Kidney (tissue), 14 donors: ENCODE measurements around the gene PPARA. TPM values are rescaled to one million over a fixed set of nuclear protein-coding genes. Genes with fewer than 3 reads are reported as not detected.

Experiments
- DNase-seq, 5 donors: peaks; one replicate each; pipeline ENCODE4 v3.0.0-alpha.2; 2013 to 2020
- FAIRE-seq: peaks from 2 replicates; lab custom pipeline; 2012; peaks lifted over from hg19 to GRCh38; lab: Jason Lieb, UNC
- H3K27ac ChIP-seq, 2 donors: one replicate each; pipeline ENCODE4 v1.7.0; 2013; ENCODE audit warnings: low read depth in 2 of 2, low read length in 2 of 2, inconsistent platforms in 1 of 2
- H3K27me3 ChIP-seq: one replicate; pipeline ENCODE4 v1.7.1; 2013; ENCODE audit warnings: low read length, inconsistent platforms; ENCODE audit not compliant: control insufficient read depth, insufficient read depth
- H3K36me3 ChIP-seq, 3 donors: one replicate each; pipeline versions ENCODE4 v1.7.0 to v1.7.1; 2013; ENCODE audit warnings: low read length in 3 of 3, control low read depth in 1 of 3, inconsistent platforms in 1 of 3; ENCODE audit not compliant: insufficient read depth in 3 of 3, control insufficient read depth in 2 of 3
- H3K4me1 ChIP-seq, 3 donors: one replicate each; pipeline versions ENCODE4 v1.7.0 to v1.7.1; 2013; ENCODE audit warnings: low read length in 3 of 3, inconsistent platforms in 1 of 3, low read depth in 1 of 3; ENCODE audit not compliant: control insufficient read depth in 2 of 3, insufficient read depth in 2 of 3
- H3K4me3 ChIP-seq, 3 donors: one replicate each; pipeline versions ENCODE4 v1.7.0 to v1.8.1; 2013; ENCODE audit warnings: low read length in 3 of 3, control low read depth in 1 of 3, inconsistent platforms in 1 of 3
- H3K9ac ChIP-seq, 3 donors: one replicate each; pipeline versions ENCODE4 v1.7.0 to v1.7.1; 2013; ENCODE audit warnings: low read length in 3 of 3, control low read depth in 1 of 3, inconsistent platforms in 1 of 3
- H3K9me3 ChIP-seq, 3 donors: one replicate each; pipeline versions ENCODE4 v1.7.0 to v1.7.1; 2013; ENCODE audit warnings: low read length in 3 of 3, control low read depth in 1 of 3, inconsistent platforms in 1 of 3; ENCODE audit not compliant: control insufficient read depth in 2 of 3, insufficient read depth in 1 of 3
- CTCF ChIP-seq: IDR thresholded peaks from 3 replicates; pipeline ENCODE4 v1.5.1; 2012; ENCODE audit warnings: mild to moderate bottlenecking, moderate library complexity, borderline replicate concordance; ENCODE audit not compliant: insufficient read depth; ENCODE audit errors: extremely low read depth
- intact Hi-C: fragments of 100-400 bp; cut with DNase I; formaldehyde crosslinking; loops from one replicate; pipeline ENCODE4 v1.11.1; 2022
- polyA plus RNA-seq: library from polyadenylated mRNA; stranded (reverse); fragments of 350-450 nt; fragmentation: Illumina TruSeq; extraction: RNeasy Lipid Tissue Mini Kit (QIAGEN cat#74804); gene quantifications from one replicate; pipeline ENCODE4 v1.2.3, GENCODE V29; 2014; ENCODE audit warnings: low read depth, low replicate concordance; ENCODE audit not compliant: insufficient read depth
- total RNA-seq: library from RNA; stranded (reverse); fragmentation: NEBNext Ultra II Directional; extraction: Animal tissue kit (Norgen Biotek cat#: 25700); gene quantifications from one replicate; pipeline ENCODE4 v1.2.1, GENCODE V29; 2021
- donor health status: control.
- donor health status: control.
- donor health status: control.
- donor health status: control.
- donor health status: control.
- donor health status: DM: yes; HTN: yes; CAD: no.
- donor health status: Normal renal cell carcinoma (clear cell type).

The PPARA gene
- total and polyA plus RNA-seq, 2 donors from 2014 or later = 15.8 to 36.8 TPM

DNA sequence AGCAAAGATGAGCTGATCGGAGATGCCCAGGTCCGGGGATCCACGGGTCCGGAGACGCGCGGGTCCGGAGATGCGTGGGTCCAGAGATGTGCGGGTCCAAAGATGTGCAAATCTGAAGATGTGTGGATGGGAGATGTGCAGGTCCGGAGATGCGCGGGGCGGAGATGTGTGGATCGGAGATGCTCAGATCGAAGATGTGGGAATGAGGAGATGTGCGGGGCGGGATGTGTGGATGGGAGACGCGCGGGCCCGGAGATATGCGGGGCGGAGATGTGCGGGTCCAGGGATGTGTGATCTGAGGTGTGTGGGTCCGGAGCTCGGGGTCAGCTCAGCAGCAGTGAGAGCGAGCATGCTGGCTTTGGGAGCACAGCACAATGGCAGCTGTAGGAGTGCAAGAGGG is 64.3 kb downstream of the PPARA start:
- TF ChIP-seq CTCF = no peak

GRCh38 chr22:46219636-46220035 is 69.3 kb downstream of the PPARA start:
- H3K4me1 ChIP-seq = no peaks in the 10 kb centered on the region
- no peak overlapping the region for H3K9ac ChIP-seq
- H3K27me3 ChIP-seq = no peaks in the 10 kb centered on the region
- no peak for DNase-seq
- H3K4me3 ChIP-seq = no peak overlapping the region
- H3K9me3 ChIP-seq = no peaks in the 10 kb centered on the region
- intact Hi-C loops = no loop called here
- no peak overlapping the region for H3K27ac ChIP-seq
- no peak for FAIRE-seq
- H3K36me3 ChIP-seq = peaks cover 5 to 54% (median 28%) of the 10 kb centered on the region in 3 donors
- no peak for TF ChIP-seq CTCF

More for the DNA sequence above, 64.3 kb downstream of the PPARA start:
- DNase-seq (no peak), FAIRE-seq (no peak)
- no peaks in the 10 kb centered on the region for H3K4me1 ChIP-seq
- no peak overlapping the region for H3K9ac ChIP-seq
- H3K27ac ChIP-seq = no peak overlapping the region
- no peak overlapping the region for H3K4me3 ChIP-seq
- H3K36me3 ChIP-seq = peaks cover 2 to 45% (median 22%) of the 10 kb centered on the region in 3 donors
- H3K9me3 ChIP-seq = no peaks in the 10 kb centered on the region
- intact Hi-C loops = no loop called here
- H3K27me3 ChIP-seq = no peaks in the 10 kb centered on the region

DNA sequence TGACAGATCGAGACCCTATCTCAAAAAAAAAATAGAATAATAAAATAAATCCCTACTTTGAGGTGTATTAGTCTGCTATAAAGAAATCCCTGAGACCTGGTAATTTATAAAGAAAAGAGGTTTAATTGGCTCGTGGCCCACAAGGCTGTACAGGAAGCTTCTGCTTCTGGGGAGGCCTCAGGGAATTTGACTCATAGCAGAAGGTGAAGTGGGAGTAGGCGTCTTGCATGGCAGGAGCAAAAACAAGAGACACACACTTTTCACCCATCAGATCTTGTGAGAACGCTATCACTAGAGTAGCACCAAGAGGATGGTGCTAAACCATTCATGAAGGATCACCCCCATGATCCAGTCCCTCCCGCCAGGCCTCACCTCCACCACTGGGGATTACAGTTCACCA is 70.6 kb downstream of the PPARA start:
- no peaks in the 10 kb centered on the region for H3K9me3 ChIP-seq
- no peak overlapping the region for H3K4me3 ChIP-seq
- no peak overlapping the region for H3K27ac ChIP-seq
- intact Hi-C loops = no loop called here
- no peak overlapping the region for H3K9ac ChIP-seq
- no peaks in the 10 kb centered on the region for H3K4me1 ChIP-seq
- no peaks in the 10 kb centered on the region for H3K27me3 ChIP-seq
- no peak for TF ChIP-seq CTCF
- peaks cover 12 to 63% (median 33%) of the 10 kb centered on the region in 3 donors for H3K36me3 ChIP-seq
- DNase-seq (no peak), FAIRE-seq (no peak)
